NAMALWA (cell line): ENCODE data around the gene CCDC88B.

Experiments used
- DNase-seq: peaks from one replicate; pipeline ENCODE4 v3.0.0-alpha.2; 2015; ENCODE audit warnings: low spot score

Gene CCDC88B

DNA sequence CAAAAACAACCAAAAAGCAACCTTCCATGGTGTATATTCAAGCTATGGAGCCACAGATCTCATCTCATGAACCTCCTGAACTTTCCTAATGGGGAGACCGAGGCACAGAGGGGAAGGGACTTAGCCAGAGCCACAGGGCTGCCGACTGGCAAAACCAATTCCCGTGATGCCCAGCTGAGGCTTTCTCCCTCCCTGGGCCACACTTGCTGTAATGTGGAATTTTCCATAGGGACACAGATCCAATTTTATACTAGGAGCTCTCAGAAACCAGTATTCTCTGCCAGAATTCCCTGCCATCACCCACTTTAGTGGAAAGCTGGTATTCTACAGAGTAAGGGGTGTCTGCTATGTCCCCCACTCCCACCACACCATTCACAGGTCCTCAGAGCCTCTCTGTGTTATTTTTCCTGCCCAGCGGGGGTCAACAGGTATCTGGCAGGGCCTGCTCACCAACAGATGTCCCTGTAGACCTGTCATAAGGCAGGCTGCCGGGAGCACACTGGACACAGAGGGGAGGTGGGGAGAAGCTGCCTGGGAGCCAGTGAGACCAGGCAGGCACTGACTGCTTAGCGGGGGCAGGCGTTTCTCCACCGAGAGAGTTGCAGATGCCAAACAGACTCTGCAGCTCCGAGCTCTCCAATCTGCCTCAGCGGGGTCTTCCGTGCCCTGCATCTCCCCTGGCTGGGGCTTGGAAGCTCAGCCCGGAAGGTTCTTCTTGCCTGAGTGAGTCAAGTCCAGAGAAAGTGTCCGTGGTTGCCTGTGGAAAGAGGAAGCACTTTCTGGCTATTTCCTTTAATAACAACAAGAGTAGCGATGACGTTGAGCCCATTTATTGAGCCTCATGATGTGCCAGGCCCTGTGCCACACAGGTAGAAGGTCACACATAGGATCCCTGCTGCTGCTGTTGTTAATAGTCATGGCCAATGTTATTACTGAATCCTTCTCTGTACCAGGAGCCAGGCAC, 45.3 kb downstream of the CCDC88B start:
- no peak for DNase-seq

DNA sequence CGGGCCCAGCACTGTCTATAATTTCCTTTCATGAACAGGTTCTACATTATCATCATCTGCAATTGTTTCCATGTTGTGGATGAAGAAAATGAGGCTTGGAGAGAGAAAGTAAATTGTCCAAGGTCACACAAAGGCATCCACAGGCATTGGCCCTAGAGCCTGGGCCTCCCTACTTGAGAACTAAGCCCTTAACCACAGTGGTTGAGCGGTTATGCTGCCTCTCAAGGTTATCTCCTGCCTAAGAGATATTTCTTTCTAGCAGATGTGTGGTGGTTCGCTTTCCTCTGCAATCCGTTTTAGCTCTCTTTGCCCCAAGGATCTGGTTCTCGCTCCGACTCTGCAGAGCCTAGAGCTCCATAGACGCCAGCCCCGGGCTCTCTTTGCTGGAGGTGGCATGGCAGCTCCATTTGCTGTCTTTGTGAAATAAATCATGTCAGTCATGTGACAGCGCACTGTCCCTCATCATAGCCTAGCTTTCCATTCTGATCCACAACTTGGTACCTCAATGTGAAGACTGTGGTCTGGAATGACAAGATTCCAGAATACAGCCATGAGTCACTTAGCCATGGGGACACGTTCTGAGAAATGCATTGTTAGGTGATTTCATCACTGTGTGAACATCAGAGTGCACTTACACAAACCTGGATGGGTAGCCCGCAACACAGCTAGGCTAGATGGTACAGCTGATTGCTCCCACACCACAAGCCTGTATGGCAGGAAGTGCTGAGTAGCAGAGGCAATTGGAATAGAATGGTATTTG, 46.1 kb downstream of the CCDC88B start:
- DNase-seq = no peak

DNA sequence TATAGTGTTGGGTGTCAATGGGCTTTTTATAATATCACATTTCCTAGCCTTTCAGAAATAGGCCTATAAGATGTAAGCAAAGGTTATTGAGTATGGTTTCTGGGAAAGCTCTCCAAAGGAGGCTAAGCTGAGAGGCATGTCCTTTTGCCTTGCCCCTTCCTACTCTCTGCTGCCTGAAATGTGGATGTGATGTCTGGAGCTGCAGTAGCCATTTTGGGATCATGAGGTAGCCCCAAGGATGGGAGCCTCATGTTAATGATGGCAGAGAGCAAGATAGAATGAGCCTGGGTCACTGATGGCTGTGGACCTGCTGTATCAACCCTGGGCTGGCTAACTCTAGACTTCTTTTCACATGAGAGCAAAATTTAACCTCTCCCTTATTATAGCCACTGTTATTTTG, 47.9 kb downstream of the CCDC88B start:
- DNase-seq = no peak

DNA sequence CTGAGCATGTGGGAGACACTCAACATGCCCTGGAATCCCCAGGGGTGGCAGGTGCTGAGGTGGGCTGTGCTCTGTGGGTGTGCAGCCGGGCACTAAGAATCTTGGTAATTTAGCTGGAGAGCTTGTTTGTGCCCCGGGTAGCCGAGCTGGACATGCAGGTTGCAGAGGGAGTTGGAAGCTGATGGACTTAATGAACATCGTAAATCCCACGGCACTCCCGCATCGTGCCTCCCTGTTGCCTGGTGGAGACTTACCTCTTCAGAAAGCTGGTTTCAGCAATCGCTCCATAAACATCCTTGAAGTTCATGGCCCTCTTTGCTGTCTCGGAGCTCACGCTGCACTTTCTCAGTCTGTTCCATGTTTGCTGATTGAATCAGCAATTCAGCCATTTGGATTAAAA, 48.9 kb downstream of the CCDC88B start:
- DNase-seq = no peak

DNA sequence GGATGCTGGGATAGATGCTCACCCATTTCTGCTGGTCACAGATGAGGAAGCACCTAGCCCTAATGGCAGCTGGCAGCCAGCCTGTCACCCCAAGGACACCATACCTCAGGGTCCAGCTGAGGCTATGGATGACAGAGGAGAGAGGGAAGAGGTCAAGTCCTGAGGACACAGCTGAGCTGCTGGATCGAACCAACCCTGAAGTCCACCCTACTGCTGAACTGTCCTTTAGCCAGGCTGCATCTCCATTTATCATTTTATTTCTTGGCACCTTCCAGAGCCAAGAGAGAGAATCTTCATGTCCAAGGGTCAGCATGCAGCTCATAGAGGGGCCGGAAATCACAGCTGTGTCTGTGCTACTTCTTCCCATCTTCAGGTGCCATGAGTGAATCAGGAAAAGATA, 49.8 kb downstream of the CCDC88B start:
- DNase-seq = no peak

DNA sequence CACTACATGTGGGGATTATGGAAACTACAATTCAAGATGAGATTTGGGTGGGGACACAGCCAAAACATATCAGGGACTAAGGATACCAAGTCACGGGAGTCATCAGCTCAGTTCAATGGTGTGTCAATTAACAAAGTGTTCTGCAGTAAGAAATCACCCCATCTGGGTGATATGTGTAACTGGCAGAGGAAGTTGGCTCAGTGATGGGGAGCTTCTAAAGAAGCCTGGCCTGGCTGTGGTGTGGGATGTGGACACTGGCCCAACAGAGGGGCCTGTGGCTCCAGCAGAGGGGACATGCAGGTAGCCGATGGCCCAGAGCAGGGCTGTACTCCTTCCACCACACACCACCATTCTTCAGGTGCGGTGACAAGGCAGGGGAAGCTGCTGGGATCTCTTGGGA, 50.6 kb downstream of the CCDC88B start:
- no peak for DNase-seq

DNA sequence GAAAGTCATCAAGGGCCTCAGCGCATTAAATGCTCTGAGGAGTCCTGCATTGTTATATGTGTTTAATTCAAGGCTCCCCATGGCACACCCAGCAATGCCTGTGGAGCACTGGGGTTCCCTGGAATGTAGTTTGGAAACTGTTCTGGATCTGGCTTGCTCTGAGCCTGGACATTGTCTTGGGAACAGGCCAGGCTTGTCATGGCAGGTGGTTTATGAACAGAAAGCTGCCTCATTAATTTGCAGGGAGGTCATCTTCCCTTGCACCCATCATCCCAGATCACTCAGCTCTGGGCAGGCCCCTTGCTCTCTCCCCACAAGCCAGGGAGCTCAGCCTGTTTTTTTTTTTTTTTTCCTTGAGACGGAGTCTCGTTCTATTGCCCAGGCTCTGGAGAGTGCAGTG, 51.8 kb downstream of the CCDC88B start:
- DNase-seq = no peak

DNA sequence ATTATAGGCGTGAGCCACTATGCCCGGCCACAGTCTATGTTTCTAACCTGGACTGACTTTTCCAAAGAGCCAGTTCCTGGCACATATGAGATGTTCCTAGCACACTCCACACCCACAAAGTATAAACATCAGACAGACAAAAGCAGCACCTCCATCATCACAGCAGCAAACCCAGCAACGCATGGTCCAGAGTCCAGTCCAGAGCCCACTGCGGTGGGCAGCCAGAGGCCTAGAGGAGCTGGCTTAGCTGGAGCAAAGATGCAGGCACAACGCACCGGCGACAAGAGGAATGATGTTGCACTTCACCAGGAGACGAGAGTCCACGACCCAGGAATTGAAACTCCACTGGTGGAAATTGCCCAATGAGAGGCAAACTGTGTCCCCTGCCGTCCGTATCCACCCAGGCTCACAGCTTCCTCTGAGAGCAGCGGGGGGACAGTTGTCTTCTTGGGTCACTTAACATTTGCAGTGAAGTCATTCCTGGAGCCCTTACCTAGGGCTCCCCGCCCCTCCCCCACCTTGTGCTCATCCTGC, 55.6 kb downstream of the CCDC88B start:
- no peak for DNase-seq

DNA sequence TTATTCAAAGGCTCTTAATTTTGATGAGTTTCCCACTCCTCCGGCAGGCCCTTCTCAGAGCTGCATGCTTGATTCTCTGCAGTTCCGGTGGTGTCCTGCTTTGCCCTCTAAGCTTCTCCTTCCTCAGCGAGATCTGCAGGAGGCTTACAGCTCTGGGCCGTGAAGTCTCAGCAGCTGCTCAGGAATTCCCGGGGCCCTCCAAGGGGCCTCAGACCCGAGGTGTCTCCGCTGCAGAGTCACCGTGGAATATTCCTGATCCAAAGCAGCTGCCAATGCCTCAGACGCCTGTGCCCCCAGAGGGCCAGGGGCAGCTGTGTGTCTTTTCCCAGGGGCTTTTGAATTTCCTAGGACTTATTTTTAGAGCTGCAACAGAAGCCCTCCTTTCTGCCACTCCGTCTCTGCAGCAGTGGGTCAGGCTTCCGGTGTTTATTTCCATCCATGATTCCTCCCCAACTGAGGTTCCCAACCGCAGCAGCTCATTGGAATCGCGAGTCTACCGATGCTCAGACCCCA, 56.1 kb downstream of the CCDC88B start:
- DNase-seq = no peak

DNA sequence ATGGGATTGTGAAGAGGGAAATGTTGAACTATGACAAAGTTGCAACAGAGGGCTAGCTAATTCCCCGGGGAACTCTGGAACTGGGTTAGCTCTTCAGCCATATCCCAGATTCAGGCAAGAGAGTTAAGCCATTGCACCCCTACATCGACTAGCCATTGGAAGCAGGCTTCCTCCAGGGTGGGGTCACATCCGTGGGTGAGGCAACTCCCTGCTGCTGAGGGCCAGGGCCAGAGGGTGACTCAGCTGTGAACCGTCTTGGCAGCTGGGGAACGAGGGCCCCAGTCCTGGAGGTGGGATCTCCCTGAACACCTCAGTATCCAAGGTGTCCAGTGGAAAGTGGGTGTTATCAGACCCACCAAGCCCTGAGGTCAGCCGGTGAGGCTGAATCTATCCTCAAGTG, 60.1 kb downstream of the CCDC88B start:
- no peak for DNase-seq

DNA sequence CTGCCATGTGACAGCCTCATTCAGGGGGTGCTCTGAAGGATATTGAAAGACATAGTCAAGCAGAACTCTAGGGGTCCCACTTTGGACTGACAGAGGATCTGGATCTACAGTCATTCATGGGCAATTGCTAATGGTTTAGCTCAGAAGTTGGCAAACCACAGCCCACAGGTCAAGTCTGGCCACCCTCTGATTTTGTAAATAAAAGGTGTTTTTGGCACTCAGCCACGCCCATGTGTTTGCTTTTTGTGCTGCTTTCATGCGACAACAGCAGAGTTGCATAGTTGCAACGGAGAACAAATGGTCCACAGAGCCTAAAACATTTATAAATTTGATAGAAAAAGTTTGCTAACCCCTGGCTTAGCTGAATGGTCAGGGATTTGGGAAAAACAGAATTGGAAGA, 60.7 kb downstream of the CCDC88B start:
- DNase-seq = no peak

DNA sequence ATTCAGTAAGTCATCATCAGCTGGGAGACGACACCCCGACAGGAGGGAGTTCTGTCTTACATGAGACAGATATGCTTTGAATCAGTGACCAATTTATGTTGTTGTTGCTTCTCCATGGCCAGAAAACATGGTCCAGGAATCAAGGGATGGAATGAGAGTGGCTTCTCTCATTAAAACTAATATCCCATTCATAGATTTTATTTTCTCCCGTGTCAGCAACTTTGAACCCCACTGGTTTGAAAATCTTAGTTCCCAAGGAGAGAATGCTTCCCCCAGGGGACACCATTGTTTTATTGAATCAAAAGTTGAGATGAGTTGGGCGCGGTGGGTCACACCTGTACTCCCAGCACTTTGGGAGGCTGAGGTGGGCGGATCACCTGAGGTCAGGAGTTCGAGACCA, 61.8 kb downstream of the CCDC88B start:
- no peak for DNase-seq

DNA sequence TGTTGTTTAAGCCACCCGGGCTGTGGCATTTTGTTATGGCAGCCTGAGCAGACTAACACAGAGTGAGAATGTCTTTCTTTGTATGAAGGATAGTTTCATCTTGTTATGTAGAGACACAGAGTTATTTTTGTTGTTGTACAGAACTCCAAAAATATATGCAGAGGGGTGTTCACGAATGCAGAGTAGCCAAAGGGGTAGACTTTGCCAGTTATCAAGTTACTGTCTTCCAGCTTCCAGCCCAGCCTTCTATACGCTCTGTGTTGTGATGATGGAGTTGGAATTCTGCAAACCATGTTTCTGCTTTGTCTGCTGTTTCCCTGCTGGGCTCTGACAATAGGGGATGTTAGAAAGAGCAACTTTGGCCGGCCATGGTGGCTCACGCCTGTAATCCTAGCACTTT, 63.1 kb downstream of the CCDC88B start:
- no peak for DNase-seq

DNA sequence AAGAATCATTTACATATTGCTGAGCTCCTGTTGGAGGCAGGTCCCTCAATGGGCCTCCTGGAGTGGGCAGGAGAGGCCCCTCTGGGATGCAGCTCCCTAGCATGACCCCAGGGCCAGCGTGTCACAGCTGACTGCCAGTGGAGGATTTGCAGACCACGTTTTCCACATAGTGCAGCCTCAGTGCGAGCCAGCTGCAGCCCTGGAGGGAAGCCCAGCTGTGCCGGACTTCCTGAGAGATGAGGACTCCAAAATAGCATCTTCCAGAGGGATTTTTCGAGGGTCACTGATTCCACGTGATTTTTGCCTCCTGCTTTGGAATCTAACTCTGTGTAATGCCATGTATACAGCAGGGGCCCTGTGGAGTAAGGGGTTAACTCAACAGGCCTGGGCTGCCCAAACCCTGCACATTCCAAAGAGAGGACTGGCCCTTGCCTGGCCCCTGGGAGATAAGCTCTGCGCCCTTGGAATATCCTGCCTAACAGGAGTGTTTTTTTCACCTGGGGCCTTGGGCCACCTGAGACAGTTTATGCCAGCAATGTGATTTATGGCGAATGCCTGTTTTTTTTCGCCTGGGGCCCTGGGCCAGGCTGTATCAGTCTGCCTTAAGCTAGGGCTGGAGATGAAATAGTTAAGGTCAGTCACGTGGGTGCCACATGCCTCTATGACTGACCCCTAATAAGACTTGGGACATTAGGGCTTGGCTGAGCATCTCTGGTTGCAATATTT, 66.4 kb downstream of the CCDC88B start:
- no peak for DNase-seq
